Stromal cell of bone marrow (primary cell): ENCODE data around the gene CWC27.
A peak's percentile ranks its signal among the peaks of the same experiment; 100 is the strongest.

Source experiments
- DNase-seq: peaks from one replicate; pipeline ENCODE4 v3.0.0-alpha.2; 2012; ENCODE audit warnings: low read depth

Gene CWC27, protein sequence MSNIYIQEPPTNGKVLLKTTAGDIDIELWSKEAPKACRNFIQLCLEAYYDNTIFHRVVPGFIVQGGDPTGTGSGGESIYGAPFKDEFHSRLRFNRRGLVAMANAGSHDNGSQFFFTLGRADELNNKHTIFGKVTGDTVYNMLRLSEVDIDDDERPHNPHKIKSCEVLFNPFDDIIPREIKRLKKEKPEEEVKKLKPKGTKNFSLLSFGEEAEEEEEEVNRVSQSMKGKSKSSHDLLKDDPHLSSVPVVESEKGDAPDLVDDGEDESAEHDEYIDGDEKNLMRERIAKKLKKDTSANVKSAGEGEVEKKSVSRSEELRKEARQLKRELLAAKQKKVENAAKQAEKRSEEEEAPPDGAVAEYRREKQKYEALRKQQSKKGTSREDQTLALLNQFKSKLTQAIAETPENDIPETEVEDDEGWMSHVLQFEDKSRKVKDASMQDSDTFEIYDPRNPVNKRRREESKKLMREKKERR

DNA sequence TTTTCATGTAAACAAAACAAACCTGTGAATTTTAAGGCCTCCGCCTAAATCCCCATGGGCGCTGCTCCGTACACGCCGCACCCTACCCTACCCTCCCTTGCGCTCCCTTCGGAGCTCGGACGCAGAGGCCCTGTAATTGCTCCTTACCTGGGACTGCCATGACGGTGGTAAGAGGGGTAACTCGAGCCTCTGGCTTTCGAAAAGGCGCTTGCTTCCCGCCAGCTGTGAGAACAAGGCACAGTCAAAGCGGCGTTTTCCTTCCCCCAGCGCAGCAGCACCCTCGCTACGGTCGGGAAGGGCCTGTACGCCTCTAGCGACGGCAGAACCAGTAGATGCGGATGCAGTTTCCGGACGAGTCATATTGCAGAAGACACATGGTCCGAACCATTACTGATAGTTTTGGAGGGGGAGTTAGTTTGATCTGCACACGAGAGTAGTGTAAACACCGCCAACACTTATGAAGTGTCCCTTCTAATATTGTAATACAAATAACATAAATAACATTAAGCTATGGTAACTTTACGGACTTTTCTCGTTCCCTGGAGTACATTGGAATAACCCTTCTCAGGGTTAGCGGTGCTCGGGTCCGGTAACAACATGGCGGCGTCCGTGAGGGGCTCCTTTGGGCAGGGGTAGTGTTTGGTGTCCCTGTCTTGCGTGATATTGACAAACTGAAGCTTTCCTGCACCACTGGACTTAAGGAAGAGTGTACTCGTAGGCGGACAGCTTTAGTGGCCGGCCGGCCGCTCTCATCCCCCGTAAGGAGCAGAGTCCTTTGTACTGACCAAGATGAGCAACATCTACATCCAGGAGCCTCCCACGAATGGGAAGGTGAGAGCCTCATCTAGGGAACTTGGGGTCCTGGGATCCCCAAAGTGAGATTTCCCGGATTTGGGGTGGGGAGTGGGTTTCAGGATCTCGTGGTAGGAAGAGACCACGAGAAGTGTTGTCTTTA is at the start of gene CWC27, which contains the start of gene SREK1IP1:
TSS of gene CWC27 (plus strand) at position 573 of the 955 bp plus-strand sequence. CDS start at position 790, 217 bp downstream.
TSS of gene SREK1IP1 (minus strand) at position 334 of the 955 bp plus-strand sequence. CDS start at position 160, 174 bp downstream.
- peak; percentile 85 for DNase-seq

DNA sequence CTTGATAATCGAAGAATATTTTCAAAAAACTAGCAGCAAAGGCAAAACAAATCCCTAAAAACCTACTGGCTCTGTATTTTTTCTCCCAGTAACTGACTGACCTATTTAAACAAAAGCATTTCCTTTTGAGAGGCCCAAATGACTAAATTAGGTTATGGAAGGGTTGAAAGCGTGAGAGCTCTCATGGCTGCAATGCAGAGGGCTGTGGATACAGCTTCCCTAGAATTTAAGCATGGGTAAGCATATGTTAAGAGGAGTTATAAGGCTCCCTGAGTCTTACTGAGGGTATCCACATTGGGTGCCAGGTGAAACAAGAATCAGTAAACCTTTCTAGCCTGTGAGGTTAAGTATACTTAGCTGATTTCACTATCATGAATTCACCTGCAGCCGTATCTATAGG is 46.1 kb upstream of the CWC27 start:
- DNase-seq, result no peak

DNA sequence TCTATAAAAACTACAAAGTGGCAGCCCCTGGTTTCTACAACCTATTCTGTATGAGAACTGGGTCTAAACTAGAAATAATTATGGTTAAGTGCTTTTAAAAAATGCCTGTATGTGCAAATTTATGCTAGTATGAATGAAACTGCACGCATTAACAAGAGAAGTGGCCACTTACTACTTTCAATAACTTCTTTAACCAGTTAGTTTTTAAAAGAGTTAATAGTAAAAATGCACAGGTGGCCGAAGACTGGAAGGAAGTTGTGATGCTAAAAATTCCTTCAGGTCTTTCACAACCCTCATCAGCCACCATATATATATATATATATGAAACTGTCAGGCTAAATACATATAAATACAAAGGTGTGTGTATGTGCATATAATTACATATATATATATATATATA is 41.6 kb upstream of the CWC27 start:
- no peak for DNase-seq

DNA sequence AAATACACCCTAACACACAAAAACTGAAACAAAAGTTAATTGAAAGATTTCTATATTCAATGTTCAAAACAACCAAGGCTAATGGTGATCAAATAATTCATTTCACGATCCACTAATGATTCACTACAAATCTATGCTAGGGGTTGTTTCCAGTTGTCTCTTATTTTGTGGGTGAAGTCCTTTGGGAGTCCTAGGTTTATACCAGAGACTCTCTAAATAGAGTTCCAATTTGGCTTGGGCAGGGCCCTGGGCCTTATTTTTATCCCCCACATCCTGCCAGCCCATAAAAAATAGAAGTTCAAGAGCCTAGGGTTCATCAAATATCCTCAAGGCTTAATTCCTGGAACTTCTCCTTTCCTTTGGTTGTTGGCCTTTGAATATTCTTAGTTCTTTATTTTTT is 26.3 kb upstream of the CWC27 start:
- no peak for DNase-seq

DNA sequence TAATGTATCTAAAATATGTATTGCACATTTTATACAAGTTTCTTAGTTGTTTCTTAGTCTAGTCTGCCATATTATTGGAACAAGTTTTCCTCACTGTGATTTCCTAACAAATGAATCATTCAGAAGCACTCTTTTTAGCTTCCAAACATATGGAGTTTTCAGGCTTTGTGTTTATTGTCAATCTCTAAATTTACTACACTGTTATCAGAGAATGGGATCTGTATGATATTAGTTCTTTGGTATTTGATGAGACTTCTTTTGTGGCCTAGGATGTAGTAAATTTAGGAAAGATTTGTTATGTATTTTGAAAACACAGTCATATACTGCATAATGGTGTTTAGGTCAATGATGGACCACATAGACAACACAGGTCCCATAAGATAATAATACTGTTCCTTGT is 25.9 kb upstream of the CWC27 start:
- no peak for DNase-seq

DNA sequence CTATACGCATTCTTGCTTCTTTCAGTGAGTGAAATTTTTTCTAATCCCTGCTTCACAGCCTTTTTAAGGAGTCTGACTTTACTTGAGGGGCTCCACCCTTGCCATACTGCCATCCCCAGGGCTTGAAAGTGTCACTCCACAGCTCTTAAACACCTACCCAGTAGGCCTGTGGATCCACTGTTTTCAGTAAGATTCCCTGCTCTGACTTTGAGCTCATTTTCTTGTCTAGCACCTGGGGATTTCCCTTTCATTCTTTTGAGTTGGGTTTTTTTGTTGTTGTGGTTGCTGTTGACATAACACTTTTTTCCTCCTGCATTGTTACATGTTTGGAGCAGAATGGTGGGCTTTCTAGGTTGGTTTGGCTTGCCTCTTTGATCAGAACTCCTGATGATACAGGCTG is 23.8 kb upstream of the CWC27 start:
- DNase-seq, result no peak

DNA sequence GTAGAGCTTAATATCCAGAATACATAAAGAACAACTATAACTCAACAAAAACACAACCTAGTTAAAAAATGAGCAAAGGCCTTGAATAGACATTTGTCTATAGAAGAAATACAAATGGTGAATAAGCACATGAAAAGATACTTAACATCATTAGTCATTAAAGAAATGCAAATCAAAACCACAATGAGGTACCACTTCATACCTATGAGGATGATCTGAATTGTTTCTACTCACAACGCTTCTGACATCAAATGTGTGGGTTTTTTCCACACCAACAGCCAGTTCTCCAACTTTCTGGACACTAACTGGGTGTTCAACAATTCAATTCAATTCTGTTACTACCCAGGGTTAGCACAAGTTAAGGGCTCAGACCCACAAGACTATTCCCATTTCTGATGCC is 22.3 kb upstream of the CWC27 start:
- no peak for DNase-seq

DNA sequence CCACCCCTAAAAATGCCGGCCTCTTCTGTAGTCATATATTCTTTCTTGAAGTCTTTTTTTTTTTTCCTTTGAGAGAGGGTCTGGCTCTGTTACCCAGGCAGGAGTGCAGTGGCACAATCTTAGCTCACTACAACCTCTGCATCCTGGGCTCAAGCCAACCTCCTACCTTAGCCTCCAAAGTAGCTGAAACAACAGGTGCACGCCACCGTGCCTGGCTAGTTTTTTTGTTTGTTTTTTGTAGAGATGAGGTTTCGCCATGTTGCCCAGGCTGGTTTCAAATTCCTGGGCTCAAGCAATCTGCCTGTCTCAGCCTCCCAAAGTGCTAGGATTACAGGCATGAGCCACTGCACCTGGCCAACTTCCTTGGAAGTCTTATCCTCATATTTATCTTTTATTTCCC is 19.3 kb upstream of the CWC27 start:
- DNase-seq, result no peak

DNA sequence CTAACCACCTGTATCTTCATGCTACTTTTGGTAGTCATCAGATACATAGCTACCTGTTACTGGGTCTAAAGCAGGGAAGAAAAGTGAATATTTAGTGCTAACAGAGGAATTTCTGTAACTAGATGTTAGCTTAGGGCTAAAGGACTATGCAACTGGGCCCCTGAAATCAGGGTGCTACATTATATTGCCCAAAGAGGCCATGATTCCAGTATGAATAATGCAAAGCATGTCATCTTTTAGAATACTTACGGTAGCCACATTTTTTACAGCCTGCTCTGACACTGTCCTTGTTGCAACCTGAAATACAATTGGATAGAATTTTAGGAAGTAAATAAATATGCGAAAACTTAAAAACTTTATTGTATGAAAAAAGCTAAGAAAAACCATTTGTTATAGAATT is 14.7 kb upstream of the CWC27 start:
- no peak for DNase-seq

DNA sequence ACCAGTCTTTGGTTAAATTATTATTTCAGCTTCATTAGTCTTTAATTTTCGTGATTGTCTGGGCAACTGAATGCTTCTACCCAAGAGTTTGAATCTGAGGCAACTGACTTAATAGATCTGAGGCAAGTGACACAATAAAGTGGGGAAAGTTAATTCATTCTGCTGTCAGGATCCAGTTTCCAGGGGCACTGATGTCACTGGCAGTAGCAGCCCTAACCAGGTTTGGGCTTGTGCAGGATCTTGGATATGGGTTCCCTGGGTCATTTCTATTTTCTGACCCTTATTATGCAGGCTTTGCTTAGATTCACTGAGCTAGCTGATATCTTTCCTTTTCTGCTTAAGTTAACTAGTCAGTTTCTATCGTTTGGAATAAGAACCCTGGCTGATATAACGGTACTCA is 9.8 kb upstream of the CWC27 start:
- no peak for DNase-seq

DNA sequence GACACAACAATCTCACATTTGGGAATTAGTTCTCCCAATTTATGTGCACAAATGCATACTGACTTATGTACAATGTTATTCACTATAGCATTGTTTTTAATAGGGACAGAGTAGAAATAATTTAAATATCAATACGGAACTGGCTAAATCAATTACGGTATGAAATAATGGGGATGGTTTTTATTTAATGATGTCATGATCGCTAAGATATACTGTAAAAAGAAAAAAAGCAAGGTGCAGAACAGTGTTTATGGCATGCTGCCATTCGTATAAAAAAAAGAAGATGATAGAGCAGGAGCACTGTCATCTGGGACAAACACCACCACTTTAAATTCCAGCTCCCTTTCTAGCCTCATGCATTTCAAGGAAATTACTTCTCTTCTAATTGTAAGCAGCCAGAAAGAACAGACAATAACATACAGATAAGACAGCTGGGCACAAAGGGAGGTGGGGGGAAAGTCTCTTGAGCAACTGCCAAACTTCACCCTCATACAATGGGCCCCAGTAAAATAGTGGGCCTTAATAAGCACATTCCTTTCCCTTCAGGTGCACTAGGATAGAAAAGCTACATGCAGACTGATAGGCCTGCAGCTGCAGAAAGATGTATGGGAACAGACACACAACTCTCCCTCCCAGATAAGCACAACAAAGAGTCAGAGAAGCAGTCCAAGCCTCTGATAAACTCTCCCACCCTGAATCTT is 8.6 kb upstream of the CWC27 start:
- no peak for DNase-seq

DNA sequence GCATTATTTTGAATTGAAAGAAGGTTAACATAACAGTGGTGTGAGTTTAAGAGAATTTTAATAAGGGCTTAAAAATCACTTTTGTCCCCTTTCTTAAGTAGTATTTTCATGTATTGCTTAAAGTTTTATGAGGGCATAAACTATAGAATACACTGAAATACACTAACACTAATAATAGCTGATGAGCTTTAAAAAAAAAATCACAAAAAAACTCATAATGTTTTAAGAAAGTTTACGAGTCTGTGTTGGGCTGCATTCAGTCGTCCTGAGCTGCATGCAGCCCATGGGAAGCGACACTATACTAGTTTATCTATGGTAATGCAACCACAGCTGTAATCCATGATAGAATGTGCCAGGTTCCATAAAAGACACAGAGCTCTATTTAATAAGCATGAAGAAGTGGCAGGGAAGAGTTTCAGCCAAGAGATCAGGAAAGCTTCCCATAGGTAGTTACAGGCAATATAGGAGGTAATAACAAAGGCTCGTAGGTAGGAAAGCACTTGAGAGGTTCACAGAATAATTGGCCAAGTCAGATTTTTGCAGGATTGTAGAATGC is 4.7 kb upstream of the CWC27 start:
- DNase-seq, result no peak

DNA sequence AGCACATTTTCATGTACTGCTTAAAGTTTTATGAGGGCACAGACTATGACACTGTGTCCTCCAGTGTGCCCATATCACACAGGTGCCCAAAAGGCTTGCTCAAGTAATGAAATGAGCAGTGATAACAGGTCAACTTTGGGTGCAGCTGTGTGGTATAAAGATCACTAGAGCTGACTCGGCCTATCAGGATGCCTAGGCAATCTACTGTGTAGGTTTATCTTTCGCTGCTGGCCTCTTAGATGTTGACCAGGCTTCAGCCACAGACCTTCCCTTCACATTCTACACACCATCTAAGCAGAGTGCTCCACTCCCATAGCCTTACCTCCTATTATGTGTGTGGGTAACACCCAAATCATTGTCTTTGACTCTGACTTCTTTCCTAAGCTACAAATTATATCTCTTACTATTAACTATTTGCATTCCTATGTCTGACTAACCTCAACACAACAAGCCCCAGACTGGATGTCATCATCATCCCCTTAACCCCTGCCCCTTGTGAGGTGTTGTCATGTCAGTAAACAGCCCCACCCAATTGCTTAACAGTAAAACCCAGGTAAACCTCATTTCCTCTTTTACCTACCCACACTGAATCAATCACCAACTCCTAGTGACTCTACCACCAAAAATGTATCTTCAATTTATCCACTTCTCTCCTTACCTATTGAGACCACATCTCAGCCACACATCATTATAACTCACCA is 2.8 kb upstream of the CWC27 start:
- DNase-seq, result no peak

DNA sequence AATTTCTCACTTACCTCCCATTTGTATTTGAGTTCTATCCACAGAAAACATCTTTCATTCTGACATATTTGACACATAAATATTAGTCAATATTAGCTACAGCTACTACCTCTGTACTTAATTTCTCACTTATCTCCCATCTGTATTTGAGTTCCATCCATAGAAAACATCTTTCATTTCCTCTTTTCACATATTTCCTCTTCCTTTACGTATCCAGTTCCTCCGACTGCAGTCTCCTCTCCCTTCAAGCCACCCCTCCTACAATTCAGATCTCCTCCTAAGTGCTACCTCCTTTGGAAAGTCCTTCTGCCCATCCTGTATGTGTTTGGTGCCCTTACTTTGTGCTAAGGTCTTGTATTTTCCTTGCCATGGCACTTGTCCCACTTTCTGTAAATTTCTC is 1.8 kb upstream of the CWC27 start:
- DNase-seq, result no peak

DNA sequence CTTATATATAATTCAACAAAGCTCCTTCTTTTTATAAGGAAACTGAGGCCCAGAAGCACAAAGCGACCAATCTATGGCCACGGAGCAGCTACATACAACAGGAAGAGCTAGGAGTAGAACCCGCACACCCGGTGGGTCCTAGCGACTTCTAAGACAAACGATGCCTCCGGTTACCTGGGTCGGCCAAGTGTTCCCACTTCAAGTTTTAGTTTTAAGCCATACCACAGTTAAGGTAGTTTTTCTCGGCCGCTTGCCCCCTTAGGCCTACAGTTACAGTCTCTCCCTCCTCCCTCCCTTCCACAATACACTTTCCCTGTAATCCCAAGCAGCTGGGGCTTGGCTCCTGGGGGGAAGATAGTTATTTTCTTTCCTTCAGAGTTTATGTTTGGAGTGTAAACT is 772 bp upstream of the CWC27 start:
- peak; percentile 7 for DNase-seq

DNA sequence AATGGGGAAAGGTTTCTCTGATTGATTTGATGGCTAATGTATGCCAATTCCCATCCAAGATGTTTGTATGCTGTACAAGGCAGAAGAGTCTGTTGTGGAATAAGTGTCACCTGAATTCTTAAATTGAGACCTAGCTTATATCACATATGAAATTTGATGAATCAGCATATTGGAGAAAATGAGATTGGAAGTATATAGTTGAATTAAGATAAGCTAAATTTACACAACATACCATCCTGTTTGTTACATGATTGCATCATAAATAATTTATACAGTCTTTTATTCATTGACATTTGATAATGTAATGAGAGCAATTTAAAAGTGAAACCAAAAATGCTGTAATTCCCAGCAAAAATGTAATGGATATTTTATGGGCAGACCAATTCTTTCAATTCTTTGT is 1.1 kb downstream of the CWC27 start:
- no peak for DNase-seq

DNA sequence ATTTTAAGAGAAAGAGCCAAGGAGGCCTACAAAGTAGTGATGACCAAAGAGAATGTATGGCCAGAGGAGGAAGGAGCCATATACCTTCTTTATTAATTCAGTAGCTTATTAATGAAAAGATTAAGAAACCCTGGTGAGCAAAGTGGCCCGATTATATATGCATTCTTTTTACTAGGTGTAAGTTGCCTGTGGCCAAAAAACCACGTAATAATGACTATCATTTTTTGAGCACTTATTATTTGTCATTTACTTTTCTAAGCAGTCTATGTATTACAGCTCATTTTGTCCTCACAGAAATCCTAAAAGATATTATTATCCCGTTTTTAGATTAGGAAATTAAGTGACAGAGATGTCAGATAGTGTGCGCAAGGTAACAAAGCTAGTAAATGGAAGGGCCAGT is 3.0 kb downstream of the CWC27 start:
- no peak for DNase-seq

DNA sequence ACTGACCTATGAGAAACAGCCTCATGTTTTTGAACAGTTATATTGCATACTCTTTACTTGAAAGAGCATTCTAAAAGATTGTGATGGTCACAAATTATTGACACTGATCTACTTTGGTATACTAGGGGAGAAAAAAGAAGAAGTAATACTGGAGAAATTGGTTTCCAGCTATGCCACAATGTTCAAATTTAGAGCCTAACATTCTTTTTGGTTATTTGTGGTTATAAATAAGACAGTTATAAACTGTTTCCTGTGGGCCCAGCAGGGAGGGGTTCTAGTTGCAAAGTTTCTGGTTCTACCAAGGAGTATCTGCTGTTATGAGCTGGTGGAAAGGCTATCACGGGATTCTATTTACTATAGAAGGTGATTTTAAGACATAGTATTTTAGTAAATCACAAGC is 4.8 kb downstream of the CWC27 start:
- DNase-seq, result no peak

DNA sequence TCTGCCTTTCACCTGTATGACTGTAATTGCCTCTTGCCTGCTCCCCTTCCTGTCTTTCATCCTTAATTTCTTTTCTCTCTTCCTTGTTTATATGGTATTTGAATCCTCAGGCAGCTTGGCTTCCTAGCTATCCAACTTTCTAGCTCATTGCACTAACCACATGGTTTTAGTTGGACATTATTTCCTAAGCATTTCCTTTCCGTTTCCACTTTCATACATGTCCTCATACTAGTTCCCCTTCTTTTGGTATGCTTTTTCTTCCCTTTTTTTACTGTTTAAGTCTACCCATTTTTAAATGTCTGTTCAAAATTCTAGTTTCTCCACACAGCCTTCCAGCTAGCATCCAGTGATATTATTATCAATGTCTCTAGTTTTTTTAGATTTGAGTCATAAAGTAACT is 6.6 kb downstream of the CWC27 start:
- no peak for DNase-seq

DNA sequence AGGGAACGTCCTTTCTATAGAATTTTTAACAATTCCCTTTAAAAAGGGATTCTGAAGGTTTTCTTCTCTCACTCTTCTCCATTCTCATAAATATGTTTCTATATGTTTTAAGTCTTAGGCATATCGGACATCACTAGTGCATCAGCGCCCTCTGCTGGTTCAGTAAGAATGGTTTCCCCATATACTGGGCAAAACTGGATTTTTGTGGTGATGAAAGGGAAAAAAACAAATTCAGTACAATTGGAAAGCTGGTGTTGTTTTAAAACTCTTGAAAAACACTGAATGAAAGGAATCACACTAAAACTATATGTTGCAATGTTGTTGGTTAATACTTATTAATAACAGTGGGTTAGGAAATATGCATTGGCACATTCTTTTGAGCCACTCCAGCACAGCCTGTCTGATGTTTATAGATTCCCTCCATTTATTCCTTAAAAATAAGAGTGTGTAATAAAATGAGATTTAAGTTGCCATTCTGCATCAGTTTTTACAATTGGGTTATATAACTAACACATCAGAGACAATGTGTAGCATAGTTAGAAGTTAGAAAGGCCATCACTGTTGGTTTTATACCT is 15.8 kb downstream of the CWC27 start:
- peak; percentile 60 for DNase-seq

DNA sequence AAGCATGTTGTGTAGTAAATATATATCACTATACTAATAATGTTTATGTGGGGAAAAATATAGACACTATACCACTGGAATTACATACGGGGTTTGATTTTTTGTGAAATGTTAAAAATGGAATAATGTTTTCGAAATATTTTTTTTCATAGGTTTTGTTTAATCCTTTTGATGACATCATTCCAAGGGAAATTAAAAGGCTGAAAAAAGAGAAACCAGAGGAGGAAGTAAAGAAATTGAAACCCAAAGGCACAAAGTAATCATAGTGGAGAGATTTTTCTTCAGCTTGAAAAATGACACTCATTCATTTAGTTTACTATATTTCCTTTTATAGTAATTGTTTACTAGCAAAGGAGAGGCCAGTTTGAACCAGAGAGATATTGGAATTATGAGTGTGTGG is 17.6 kb downstream of the CWC27 start:
- DNase-seq, result no peak
